GM18507 (cell line): Measurements from ENCODE around the gene AOC3.

Source experiments
- DNase-seq: peaks from one replicate; pipeline ENCODE4 v3.0.0; 2011; ENCODE audit warnings: low read depth; ENCODE audit not compliant: insufficient read length; ENCODE audit errors: extremely low spot score
- FAIRE-seq: peaks from 2 replicates; lab custom pipeline; 2011; peaks lifted over from hg19 to GRCh38; lab: Jason Lieb, UNC

The AOC3 gene, protein sequence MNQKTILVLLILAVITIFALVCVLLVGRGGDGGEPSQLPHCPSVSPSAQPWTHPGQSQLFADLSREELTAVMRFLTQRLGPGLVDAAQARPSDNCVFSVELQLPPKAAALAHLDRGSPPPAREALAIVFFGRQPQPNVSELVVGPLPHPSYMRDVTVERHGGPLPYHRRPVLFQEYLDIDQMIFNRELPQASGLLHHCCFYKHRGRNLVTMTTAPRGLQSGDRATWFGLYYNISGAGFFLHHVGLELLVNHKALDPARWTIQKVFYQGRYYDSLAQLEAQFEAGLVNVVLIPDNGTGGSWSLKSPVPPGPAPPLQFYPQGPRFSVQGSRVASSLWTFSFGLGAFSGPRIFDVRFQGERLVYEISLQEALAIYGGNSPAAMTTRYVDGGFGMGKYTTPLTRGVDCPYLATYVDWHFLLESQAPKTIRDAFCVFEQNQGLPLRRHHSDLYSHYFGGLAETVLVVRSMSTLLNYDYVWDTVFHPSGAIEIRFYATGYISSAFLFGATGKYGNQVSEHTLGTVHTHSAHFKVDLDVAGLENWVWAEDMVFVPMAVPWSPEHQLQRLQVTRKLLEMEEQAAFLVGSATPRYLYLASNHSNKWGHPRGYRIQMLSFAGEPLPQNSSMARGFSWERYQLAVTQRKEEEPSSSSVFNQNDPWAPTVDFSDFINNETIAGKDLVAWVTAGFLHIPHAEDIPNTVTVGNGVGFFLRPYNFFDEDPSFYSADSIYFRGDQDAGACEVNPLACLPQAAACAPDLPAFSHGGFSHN

DNA sequence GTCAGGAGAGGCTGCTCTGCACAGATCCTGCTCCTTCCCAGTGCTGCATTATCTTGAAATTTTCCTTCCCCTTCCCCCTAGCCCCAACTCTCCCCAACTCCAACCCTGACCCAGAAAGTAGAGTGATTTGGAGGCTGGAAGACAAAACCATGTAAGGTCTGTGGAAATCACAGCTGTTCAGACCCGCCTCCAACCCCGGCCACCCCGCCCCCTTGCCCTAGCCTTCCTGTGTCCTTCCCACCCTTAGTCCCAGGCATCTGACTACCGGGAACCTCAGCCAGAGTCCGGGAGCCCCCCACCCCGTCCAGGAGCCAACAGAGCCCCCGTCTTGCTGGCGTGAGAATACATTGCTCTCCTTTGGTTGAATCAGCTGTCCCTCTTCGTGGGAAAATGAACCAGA is at the start of gene AOC3:
TSS of gene AOC3 (plus strand) at position 246 of the 400 bp plus-strand sequence. CDS start at position 391, 145 bp downstream.
- DNase-seq (no peak), FAIRE-seq (no peak)

DNA sequence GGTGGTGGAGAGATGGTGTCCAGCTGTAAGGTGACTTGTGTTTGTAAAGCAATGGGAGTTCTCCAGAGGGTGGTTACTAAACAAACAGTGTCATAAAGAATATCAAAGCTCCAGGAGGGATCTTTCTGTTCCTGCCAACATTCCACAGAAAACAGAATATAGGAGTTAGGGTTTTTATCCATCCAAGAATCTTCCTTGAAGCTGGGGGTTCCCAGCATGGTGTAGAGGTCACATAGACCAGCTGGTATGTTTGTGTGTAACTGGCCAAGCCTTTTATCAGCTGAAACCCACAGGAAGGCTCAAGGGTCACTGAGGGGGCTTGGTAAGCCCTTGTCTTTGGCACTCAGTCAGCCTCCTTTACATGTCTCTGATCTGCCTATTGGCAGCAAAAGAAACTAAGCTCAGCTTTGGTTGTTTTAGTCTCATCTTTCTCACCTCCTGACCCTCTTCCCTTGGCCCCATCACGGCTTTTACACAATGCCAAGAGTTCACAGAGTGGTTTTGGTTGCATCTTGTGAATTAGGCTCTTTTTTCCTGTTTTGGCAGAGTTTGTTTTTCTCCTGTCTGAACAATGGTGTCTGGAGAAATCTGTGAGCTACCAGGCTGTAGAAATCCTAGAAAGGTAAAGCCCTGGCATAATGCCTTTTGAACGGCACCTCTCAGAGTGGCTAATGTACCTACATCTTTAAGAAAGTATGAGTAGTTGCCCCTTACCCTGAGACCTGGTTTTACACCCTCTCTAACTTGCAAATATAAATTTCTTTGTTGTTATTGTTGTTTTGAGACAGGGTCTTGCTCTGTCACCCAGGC is 47.7 kb upstream of the AOC3 start:
- no peak for DNase-seq
- no peak for FAIRE-seq

DNA sequence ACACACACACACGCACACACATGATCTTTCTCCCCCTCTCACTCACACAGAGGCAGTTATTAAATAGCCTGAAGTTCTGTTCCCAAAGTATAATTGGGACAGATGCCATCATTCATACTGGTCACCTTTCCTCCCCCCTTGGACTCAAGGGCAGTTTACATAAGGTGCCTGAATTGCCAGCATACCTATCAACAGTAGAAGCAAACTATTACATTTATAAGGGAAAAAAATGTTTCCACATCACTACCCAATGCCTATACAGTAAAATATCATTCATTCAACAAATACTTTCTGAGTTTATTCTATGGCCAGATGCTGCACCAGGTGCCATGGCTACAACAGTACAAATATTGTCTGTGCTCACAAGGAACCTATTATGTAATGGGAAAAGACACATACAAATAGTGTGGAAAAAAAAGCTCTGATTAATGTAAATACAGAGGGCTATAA is 46.1 kb upstream of the AOC3 start:
- FAIRE-seq = no peak
- no peak for DNase-seq

DNA sequence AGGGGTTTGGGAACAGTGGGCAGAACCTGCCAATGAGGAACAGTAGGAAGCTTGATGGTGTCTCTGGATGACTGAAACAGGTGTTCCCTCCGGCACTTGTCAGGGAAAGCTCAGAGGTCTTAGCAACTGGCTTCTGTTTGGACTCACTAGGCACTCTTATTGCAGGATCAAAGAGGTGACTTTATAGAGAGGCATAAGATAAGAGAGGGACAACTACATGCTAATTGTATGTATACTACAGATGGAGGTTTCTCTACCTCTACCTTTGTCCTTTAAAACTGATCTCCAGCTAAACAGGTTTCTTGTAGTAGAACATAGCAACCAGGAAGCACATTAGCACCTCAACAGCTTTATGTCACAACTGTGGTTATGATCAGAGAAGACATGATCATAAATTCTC is 44.8 kb upstream of the AOC3 start:
- FAIRE-seq = no peak
- no peak for DNase-seq

DNA sequence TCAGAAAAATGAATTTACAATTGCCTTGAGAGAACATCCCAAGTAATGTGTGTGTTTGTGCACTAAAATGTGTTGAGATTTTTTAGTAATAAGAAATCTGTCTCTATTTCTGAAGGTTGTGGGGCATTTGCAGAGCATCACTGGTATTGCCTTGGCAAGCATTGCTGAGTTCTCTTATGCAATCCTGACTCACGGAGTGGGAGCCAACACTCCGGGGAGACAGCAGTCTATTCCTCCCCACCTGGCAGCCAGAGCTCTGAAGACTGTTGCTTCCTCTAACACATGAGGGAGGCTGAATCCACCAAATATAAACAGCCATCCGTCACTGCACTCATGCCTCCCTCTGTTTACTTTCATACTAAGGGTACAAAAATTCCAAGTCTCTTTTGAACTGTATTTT is 41.7 kb upstream of the AOC3 start:
- no peak for DNase-seq
- FAIRE-seq = no peak

DNA sequence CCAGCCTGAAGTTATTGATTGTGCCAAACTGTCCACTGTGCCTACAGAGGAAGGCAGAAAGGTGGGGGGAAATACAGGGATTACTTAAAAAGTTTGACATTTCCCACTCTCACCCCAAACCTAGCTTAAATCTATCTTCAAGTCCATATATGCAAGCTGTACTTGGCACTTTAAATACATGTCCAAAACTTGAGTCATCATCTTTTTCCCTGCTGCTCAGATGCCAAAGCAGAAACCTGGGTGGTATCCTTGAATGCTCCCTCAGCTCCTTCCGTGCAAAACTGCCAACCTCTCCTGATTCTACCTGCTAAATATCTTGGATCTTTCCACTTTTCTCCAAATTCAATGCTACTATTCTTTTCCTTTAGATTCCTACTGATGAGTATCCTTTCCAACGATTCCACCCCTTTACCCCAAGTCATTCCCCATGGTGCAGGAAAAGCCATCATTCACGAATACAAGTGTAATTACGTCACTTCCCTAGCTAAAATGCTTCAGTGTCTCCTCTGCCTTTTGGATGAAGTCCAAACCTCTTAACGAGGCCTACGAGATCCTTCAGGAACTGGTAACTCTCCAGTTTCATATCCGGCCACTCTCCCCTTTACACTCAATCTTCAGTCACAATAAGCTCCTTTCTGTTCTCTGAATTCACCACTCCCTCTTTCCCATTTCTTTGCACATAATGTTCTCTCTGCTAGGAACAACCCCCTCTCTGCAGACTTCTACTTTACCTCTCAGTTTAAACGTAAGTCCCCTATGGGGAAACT is 36.2 kb upstream of the AOC3 start:
- no peak for DNase-seq
- FAIRE-seq = no peak

DNA sequence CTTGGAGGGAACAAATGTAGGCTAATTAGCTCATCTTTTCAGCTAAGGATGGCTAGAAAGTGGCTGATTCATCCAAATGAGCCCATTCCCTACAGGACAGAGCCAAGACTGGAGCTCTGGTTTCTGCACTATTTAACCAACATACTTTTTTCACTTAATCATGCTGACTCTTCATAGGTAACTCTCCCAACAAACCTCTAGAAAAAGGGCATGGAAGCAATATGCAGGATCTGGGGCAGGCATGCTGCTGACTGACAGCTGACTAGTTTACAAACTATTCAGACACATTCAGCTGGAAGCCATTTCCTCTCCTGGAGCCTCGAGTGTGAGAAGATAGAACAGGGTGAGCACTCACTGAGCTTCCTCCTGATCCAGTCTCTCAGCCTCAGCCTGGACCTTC is 33.1 kb upstream of the AOC3 start:
- no peak for FAIRE-seq
- no peak for DNase-seq

DNA sequence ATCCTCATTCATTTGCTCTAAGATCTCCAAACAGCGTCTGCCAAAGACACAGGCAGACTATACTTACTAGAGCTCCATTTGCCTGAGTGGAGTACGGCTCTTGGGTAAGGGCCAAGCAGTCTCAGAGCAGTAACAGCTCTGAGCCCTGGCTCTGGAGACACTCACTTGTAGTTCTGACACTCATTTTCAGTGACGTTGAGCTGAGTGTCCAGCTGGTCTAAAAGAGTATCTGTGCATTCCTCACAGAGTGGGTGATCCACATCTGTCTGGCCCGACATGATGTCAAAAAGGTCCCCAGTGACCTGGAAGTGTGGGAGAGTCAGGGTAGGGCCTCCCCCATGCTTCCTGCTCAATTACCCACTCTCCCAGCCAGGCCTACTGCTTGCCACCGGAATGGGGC is 32.6 kb upstream of the AOC3 start:
- DNase-seq (no peak), FAIRE-seq (no peak)

DNA sequence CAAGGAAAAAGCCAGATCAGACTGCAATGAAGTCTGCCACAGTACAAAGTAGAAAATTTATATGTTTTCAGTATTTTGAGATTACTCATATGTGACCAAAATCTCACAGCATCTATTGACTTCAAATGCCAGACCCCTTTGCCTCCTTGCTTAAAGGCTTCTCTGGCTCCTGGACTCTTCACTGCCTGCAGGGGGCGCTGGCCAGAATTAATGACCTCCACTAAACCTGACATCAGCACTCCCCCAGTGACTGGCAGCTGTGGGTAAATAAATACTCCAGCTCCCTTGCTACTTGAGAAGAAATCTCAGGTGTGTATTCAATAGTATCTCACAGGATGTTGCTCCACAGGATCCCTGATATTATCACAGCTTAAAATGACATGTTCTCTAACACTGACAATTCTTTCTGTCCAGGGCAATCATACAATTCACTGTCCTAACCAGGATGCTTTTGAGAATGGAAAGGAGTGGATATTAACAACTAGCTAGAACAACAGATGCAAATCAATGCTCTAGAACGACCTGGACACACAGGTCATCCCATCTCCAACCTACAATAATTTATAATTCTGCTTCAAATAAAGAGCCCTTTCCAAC is 31.0 kb upstream of the AOC3 start:
- DNase-seq (peak; percentile 36), FAIRE-seq (no peak)

DNA sequence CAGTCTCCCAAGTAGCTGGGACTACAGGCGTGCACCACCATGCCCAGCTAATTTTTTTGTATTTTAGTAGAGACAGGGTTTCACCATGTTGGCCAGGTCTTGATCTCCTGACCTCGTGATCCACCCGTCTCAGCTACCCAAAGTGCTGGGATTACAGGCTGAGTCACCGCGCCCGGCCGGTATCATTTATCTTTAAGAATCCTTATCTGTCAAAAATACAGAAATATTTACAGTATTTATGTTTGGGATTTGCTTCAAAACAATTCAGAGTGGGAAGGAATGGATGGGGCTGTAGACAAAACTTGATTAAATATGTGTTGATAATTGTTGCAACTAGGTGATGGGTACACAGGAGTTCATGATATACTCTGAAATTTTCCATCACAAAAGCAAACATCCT is 29.8 kb upstream of the AOC3 start:
- DNase-seq (no peak), FAIRE-seq (no peak)

DNA sequence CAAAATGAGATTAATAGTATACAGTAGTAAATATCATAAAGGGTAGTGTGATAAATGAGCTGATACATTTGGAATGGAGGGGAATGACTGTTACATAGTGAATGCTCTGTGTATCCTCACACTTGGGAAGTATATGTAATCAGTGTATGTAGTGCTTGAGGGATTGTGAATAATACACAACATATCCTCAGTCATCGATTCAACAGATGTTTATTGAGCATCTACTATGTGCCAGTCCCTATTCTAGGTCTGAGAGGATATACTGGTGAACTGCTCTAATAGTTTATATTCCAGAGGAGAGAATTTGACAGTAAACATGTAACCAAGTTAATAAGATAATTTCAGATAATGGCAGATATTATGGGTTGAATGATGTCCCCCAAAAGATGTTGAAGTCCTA is 23.5 kb upstream of the AOC3 start:
- FAIRE-seq (no peak), DNase-seq (no peak)

DNA sequence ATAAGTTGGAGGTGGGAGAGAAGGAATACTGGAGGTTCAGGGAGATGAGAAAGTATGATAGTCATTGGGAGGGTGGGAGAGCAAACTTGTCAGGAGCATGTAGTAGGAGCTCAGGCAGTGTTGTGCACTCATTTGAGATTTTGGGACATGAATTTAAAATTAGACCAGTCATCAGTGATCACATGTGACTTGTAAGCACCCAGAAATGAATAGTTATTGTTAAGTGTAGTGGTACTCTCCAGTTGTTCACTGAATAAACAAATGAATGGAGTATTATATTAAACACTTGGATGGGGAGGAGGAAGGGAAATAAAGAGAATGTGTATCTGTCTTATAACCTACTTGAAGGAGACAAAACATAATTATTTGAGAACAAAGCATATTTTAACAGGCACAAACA is 20.0 kb upstream of the AOC3 start:
- FAIRE-seq = no peak
- no peak for DNase-seq

DNA sequence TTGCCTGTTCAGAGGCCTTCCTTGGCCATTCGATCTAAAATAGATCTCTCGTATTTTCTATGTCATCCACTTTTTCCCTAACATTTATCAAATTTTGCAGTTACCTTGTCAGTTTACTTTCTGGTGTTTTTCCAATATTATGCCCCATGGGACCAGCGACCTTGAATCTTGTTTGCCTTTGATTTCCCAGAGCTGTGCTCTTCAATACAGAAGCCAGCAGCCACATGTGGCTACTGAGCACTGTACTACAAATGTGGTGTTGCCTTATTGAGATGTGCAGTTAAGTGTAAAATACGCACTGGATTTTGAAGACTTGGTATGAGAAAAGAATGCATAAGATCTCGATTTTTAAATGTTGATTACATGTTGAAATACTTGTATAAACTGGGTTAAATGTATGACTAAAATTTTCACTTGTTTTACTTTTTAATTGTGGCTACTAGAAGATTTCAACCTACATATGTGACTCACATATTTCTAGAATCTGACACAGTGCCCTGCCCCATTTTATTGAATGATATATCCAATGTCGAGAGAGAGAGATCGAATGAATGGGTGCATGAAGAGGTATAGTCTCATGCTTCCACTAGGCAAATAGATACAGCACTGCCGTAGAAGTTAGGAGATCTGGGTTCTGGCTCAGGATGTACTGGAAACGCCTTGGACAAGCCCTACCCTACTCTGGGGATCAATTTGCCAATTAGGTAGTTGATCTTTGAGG is 18.6 kb upstream of the AOC3 start:
- FAIRE-seq = no peak
- no peak for DNase-seq

DNA sequence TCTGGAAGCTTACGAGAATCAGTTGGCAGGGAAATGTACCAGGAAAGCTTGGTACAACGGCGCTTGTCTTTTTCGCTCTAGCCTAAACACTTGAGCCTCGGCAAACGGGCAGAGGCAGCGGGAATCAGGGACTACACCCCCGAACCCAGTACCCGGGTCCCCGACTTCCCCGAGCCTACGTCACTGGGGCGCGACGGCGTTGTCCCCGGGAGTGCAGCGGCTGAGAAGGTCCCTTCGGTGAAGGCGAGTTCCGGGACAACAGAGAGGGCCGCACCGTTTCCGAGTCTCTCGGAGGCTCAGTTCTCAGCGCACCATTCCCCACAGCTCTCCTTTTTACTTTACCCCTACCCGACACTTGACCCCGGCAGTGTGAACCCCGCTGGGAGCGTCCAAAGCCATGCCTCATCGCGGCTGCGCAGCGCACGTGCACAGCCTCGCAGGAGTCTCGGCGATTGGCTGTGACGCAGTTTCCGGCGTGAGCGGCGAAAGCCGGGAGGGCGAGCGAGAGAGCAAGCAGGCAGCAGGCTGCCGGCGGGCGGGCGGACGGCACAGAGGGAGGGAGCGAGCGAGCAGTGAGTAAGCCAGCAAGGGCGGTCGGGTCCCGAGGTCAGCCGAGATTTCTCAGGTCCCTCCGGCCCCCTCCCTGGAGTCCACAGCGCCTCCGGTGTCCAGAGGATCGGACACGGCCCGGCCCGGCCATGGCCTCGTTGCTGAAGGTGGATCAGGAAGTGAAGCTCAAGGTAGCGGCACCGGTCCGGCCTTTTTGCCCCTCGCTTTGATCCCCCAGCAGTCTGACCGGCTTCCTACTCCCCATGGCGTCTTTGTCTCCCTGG is 17.8 kb upstream of the AOC3 start, which contains the start of gene PSME3:
TSS of gene PSME3 (plus strand) at position 464 of the 833 bp plus-strand sequence. CDS start at position 699, 235 bp downstream.
- FAIRE-seq (peak; percentile 71), DNase-seq (peak; percentile 85)

DNA sequence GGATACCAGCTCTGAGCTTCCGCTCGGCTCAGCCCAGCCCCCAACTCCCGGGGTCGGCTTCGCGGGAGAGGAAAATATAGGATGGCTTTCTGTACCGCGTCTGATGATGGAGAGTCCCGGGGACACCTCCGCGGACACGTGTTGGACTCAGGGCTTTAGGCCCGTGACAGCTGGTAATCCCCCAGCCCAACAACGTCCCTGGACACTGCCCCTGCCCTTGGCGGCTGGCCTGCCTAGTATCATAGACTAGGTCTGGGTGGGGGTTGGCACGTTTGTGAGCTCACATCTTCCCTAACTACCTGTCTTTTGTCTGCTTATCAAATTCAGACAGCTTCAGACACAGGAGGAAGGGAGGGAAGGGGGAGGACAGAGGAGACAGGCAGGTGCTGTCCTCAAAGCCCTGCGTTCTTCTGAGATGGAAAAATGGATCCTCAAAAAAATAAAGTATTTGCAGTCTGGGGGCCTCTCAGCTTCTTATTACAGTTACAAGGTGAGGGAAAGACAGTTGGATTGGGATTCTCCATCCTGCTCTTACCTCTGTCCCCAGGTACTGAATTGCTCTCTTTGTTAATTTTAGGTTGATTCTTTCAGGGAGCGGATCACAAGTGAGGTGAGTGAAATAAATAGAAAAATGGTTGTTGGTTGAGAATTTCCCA is 17.1 kb upstream of the AOC3 start:
- FAIRE-seq = no peak
- no peak for DNase-seq

DNA sequence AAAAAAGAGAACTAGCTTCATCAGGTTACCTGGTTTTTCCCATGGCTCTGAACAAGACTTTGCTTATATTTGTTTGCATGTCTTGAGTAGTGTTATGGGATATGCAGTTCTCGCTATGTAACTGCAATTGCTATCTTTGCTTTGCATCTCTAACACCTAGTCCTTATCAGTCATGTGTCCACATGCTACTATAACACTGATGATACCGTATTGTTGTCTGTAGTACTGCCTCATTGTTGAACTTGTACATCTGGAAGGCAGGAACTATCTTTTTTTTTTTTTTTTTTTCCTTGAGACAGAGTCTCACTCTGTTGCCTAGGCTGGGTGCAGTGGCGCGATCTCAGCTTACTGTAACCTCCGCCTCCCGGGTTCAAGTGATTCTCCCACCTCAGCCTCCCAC is 15.3 kb upstream of the AOC3 start:
- DNase-seq (no peak), FAIRE-seq (no peak)
